Activated CD4-positive, CD25-positive, alpha-beta regulatory T cell treated with anti-CD3 and anti-CD28 coated beads, Interleukin-2, amount 50 U/mL, for 24 hours (primary cell): Measurements from ENCODE around the gene WDR1.

Experiments
- ATAC-seq, 2 donors: fragments of 150-1000 bp; cut with Tn5 transposase; one replicate each; pipeline ENCODE4 v1.10.0; 2021; ENCODE audit warnings: mild to moderate bottlenecking in 1 of 2, moderate library complexity in 1 of 2

WDR1 gene

GRCh38 chr4:10113362-10114047 lies 3.1 kb downstream of the WDR1 start:
- no peak for ATAC-seq

- no peak for ATAC-seq
These were observed 3.8 kb downstream of the WDR1 start for GRCh38 chr4:10112658-10113284.

DNA sequence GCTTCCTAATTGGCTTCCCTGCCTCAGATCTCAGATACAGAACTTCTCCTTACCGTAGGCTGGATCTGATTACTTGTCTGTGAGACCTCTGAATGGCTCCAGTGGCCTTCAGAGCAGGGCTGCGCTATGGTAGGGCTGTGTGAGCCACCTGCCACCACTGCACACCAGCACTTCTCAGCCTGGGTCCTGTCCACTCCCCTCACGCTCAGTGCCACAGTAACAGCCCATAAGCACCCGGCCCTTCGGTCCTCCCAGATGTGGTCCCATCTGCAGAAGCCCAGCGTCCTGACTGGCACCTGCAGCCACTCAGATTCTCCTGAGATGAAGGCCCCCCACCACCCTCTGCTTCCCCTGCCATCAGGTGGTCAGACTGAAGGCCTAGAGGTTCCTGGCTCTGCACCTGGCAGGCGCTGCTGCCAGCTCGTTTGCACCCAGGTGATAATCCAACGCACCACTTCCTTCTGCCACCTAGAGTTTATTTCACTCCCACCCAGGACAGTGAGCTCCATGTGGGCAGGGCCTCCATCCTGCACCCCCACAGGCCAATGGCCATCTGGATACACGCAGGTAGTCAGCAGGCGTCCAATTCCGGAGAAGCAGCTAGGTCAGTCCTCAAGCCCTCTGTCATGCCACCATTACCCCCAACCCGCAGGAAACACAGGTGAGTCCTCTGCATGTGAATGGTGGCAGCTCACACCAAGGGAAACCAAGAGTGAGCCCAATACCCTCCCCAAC lies 5.4 kb downstream of the WDR1 start:
- no peak for ATAC-seq

DNA sequence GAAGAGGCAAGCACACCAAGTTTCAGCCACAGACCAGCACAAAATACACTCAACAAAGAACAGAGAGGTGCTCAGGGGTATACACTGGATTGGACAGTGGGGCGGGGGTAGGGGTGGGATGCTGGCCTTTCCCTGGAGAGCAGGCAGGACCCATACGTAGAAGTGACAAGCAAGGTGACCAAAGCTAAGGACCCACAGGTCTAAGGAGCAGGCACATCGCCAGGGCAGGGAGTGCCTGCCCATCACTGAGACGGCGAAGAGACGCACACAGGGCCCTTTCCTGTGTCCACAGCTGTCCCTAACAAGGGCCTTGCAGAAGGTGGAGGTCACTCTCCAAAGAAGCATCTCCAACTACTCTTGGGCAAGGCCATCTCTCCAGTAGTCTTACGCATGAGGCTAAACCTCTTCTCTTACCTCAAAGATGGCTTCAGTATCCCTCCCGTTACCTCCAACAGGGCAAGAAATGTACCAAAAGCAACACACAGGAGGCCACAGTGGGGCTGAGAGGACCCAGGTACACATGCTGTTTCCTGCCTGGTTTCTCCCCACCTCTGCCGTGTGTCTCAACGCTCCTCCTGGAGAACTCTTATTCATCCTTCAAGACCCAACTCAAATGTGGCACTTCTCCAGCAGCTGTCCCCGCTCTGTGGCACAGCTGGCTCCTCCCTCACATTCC lies 6.5 kb downstream of the WDR1 start:
- no peak for ATAC-seq

GRCh38 chr4:10108818-10109783 lies 7.5 kb downstream of the WDR1 start:
- peak; percentile 56 for ATAC-seq

GRCh38 chr4:10108391-10108790 lies 8.2 kb downstream of the WDR1 start:
- ATAC-seq = no peak

DNA sequence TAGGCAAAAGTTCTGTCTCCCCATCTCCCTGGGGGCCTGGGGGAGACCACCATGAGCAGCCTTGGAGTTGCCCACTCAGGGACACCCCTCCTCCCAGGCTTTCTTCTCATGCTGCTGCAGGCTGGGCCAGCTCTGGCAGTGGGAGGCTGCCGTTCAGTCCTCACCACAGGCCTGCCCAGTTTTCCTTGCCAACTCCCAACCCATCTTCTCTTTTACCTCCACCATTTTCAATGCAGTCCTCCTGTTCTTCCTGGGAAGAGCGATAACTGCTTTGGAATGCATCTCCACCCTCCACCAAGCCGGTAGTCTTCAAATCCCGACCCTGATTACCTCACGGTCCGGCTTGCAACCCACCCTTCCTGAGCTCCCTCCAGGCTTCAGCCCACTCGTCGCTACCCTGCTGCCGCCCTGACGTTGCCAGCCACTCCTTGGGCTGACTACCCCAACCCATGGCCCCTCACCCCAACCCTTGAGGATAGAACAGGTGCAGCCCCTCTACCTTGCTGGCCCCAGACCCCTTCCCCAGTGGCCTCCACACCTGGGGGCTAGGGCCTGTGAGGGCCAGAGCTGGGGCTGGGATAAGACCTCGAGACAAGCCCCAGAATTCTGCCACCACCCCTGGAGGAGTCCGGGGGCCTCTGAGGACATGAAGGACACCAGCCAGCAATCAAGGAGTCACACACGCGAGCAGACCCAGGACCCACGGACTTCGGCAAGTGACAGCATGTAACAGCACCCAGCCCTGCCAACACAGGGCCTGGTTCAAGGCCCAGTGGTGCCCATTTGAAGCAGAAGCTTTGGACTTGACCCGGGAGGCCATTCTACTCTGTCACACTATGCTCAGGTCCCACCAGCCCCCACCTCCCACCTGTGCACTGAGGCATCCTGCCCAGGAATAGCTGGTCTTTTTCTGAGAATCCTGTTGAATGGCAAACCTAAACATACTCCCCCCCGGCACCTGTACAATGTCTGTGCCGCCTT lies 9.2 kb downstream of the WDR1 start:
- no peak for ATAC-seq

GRCh38 chr4:10106421-10107039 lies 10.1 kb downstream of the WDR1 start:
- peak; percentile 96 to 97 for ATAC-seq

DNA sequence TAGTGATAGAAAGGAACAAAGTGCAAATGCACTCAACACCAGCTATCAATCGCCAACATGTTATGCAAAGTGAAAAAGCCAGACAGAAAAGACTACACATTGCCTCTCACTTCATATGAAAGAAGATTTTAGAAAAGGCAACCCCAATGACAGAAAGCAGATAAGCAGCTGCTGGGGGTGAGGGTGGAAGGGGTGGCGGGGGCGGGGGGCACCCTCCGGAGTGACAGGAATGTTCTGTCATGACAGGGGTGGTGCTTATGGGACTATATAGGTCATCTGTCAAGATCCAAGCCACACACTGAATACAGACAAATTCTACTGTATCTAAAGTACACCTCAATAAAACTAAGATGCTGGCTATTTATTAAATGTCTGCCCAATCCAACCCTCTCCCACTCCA lies 10.7 kb downstream of the WDR1 start:
- ATAC-seq = no peak

DNA sequence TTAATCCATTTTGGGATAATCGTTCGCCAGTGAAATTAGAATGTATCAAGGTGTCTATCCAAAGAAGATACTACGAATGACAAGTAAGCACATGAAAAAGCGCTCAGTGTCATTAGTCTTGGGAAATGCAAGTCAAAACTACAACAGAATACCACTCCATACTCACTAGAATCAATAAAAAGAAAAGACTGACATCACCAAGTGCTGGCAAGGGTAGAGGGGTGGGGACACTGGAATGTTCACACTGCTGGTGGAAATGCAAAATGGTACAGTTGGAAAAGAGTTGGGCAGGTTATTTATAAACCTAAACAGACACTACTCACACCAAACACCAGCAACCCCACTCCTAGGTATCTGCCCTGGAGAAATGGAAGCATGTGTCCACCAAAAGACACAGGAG lies 11.2 kb downstream of the WDR1 start:
- no peak for ATAC-seq

DNA sequence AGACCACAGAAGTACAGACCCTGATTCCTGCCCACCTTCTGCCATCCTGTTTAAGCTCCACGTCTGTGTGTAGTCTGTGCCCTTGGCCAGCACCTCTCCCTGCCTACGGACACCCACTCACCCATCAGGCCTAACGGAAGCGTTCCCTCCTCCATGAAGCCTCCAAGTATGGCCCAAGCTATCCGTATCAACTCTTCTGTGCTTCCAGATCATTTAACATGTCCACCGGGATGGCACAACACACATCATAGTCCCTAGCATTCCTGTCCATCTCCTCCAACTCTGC lies 11.7 kb downstream of the WDR1 start:
- no peak for ATAC-seq

- ATAC-seq = no peak
These were observed 12.2 kb downstream of the WDR1 start for GRCh38 chr4:10104211-10104990.

DNA sequence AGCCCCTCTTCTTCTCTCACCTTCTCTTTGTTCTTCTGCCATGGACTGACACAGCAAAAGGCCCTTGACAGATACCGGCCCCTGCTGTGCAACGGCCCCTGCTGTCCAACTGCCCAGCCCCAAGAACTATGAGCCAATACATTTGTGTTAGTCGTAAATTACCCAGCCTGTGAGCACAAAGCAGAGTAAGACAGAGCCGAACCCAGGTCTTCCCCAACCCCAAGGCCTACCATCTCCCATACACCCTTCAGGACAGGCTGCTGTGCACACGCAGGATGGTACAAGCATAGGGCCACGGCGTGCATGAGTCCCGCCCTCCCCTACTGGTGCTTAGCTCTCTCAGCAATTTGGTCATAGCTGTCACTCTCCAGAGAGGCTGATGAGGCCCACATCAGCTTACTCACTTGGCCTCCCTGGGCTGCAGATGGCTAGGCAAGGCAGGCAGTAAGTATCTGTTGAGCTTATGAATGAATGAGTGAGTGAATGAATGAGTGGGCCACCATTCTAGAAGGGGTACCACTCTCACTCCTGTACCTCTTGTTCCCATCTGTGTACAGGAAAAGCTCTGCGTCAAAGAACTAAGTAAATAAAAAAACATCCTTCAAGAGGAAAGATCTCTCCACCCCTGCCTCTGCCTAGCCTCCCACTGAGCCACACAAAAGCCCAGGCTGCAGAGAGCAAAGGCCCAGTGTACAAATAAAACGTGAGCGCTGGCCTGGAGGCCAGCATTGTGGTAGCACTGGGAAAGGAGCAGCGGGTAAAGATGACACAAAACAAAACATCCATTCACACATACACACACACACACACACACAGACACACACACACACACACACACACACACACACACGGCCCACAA lies 13.9 kb downstream of the WDR1 start:
- no peak for ATAC-seq

DNA sequence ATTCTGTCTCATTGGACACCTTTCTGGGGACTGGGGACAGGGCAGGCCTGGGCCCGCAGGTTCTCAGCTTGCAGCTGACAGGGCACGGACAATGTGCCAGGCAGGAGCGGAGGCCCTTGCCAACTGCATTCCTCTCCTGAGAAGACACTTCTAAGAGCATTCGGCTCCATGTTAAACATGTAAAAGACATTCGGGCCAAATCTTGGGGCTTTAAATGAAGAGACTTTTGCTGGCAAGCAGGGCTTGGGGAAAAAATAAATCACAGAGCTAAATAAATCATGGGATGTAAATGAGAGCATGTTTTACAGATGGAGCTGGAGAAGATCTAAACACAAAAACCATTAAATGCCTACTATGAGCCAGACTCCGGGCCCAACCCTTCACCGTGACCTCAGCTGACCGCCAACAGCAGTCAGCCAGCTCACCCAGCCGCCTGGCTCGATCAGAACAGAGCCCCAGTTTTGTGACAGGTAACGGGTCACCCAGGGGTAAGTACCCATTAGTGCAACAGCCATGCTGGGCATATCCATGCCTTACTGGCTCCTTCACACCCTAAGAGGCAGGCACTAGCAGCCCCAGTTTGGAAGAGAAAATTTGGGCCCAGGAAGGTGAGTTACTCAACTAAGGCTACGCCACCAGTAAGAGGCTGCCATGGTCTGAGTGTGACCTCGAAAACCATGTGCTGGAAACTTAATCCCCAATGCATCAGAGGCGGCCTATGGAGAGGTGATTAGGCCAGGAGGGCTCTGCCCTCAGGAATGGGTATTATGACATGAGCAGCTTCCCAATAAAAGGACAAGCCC lies 14.7 kb downstream of the WDR1 start:
- no peak for ATAC-seq

- ATAC-seq = no peak
These were observed 15.8 kb downstream of the WDR1 start for GRCh38 chr4:10100734-10101216.

- no peak for ATAC-seq
These were observed 16.9 kb downstream of the WDR1 start for GRCh38 chr4:10099499-10100325.

- ATAC-seq = no peak
These were observed 17.8 kb downstream of the WDR1 start for GRCh38 chr4:10098780-10099160.
